Gastroesophageal sphincter (tissue), 4 donors: ENCODE data around the gene RAD51B. TPM values are rescaled to one million over a fixed set of nuclear protein-coding genes. Genes with fewer than 3 reads are reported as not detected.

Experiments
- ATAC-seq: fragments of 150-250 bp; one replicate; pipeline ENCODE4 v1.9.1; 2016; ENCODE audit warnings: mild to moderate bottlenecking, moderate library complexity
- H3K27ac ChIP-seq, 4 donors: fragments of 200-600 bp; sonication (generic) in 3 of 4; 1 replicate in 3 of 4; 2 replicates in 1 of 4; pipeline ENCODE4 v1.5.1; 2016 to 2019
- H3K27me3 ChIP-seq: fragments of 200-600 bp; sonication (generic); one replicate; pipeline ENCODE4 v1.5.1; 2019
- H3K36me3 ChIP-seq, 2 donors: fragments of 200-600 bp; sonication (generic); one replicate each; pipeline ENCODE4 v1.5.1; 2019; ENCODE audit warnings: control low read depth in 1 of 2
- H3K4me1 ChIP-seq, 3 donors: fragments of 200-600 bp; sonication (generic); 1 replicate in 2 of 3; 2 replicates in 1 of 3; pipeline ENCODE4 v1.5.1; 2016 to 2019; ENCODE audit warnings: control low read depth in 2 of 3
- H3K4me3 ChIP-seq, 2 donors: fragments of 200-600 bp; sonication (generic); one replicate each; pipeline ENCODE4 v1.5.1; 2019; ENCODE audit warnings: mild to moderate bottlenecking in 1 of 2, moderate library complexity in 1 of 2
- H3K9me3 ChIP-seq, 3 donors: fragments of 200-600 bp; sonication (generic); one replicate each; pipeline ENCODE4 v1.5.1; 2017 to 2019; ENCODE audit warnings: control low read depth in 2 of 3
- CTCF ChIP-seq, 4 experiments: fragments of 200-600 bp in 2 of 4; fragments of 450-650 bp in 2 of 4; sonication (generic) in 1 of 4; IDR thresholded peaks; one replicate each; pipeline ENCODE4 v1.5.1; 2017 to 2019; ENCODE audit warnings: antibody characterized with exemption in 4 of 4, mild to moderate bottlenecking in 2 of 4, moderate library complexity in 2 of 4
- EP300 ChIP-seq: sonication (generic); formaldehyde crosslinking; IDR thresholded peaks from one replicate; pipeline ENCODE4 v1.6.1; 2017; ENCODE audit warnings: antibody characterized with exemption, mild to moderate bottlenecking
- POLR2A ChIP-seq, 2 donors: fragments of 450-650 bp; IDR thresholded peaks; one replicate each; pipeline ENCODE4 v1.6.1; 2017; ENCODE audit warnings: antibody characterized with exemption in 2 of 2, mild to moderate bottlenecking in 2 of 2, moderate library complexity in 1 of 2
- POLR2AphosphoS5 ChIP-seq: sonication (generic); formaldehyde crosslinking; IDR thresholded peaks from one replicate; pipeline ENCODE4 v1.6.1; 2017; ENCODE audit warnings: antibody characterized with exemption
- WGBS, 2 donors: methylation state at CpG; one replicate each; pipeline ENCODE4 v1.1.5; 2018; ENCODE audit warnings: low coverage in 1 of 2; 5-methylcytosine and 5-hydroxymethylcytosine counted together
- total RNA-seq, 4 donors: library from RNA; depleted of rRNA; stranded (reverse); fragments of >200 nt; gene quantifications; one replicate each; pipeline ENCODE4 v1.1.0, GENCODE V29; 2016

The RAD51B gene
- total RNA-seq, 4 donors from 2014 or later, result 5.1 to 7.0 (median 6.0) TPM

- H3K9me3 ChIP-seq, result no peaks in the 10 kb centered on the region
- H3K27me3 ChIP-seq, result no peaks in the 10 kb centered on the region
- no peaks in the 10 kb centered on the region for H3K36me3 ChIP-seq
- no peak overlapping the region for H3K4me3 ChIP-seq
- TF ChIP-seq CTCF (IDR thresholded peaks at IDR 0.05) (no peak), POLR2AphosphoS5 (peak; percentile 73)
- peaks cover 11 to 67% (median 44%) of the 10 kb centered on the region in 3 donors for H3K4me1 ChIP-seq
- H3K27ac ChIP-seq, result peak overlapping the region; percentile 73 to 87 (median 80)
- 24 to 33% methylated on average over 10 to 12 of the region's 15 CpGs for WGBS, 2 donors
- peak; percentile 70 for ATAC-seq
Measured at GRCh38 chr14:68682166-68683103, 862.9 kb downstream of the RAD51B start.

- 40 to 71% methylated on average over 2 to 5 of the region's 7 CpGs for WGBS, 2 donors
- TF ChIP-seq POLR2A (IDR thresholded peaks at IDR 0.05) (no peak), CTCF (IDR thresholded peaks at IDR 0.05) (no peak), EP300 (no peak), POLR2AphosphoS5 (no peak)
- Histone ChIP-seq H3K27me3 (no peaks in the 10 kb centered on the region), H3K27ac (peak overlapping the region; percentile 10 to 87 (median 79)), H3K4me1 (peaks cover 11 to 76% (median 44%) of the 10 kb centered on the region in 3 donors), H3K36me3 (no peaks in the 10 kb centered on the region), H3K4me3 (no peak overlapping the region), H3K9me3 (no peaks in the 10 kb centered on the region)
- peak; percentile 1 for ATAC-seq
Measured at GRCh38 chr14:68683326-68683725, 863.7 kb downstream of the RAD51B start.

GRCh38 chr14:68684466-68685418 is 865.2 kb downstream of the RAD51B start:
- WGBS, 2 donors, result 58 to 60% methylated on average over 3 to 5 of the region's 5 CpGs
- Histone ChIP-seq H3K4me3 (no peak overlapping the region), H3K27ac (peak overlapping the region; percentile 74 to 87 (median 79)), H3K9me3 (no peaks in the 10 kb centered on the region), H3K27me3 (no peaks in the 10 kb centered on the region), H3K4me1 (peaks cover 11 to 90% (median 56%) of the 10 kb centered on the region in 3 donors), H3K36me3 (no peaks in the 10 kb centered on the region)
- ATAC-seq, result no peak
- TF ChIP-seq POLR2A (IDR thresholded peaks at IDR 0.05) (no peak), CTCF (IDR thresholded peaks at IDR 0.05) (no peak), POLR2AphosphoS5 (no peak), EP300 (no peak)

- ATAC-seq, result peak; percentile 60
- Histone ChIP-seq H3K27me3 (no peaks in the 10 kb centered on the region), H3K4me3 (no peak overlapping the region), H3K27ac (peak overlapping the region; percentile 74 to 87 (median 79)), H3K4me1 (peaks cover 11 to 94% (median 55%) of the 10 kb centered on the region in 3 donors), H3K36me3 (no peaks in the 10 kb centered on the region), H3K9me3 (no peaks in the 10 kb centered on the region)
- peak; percentile 41 for TF ChIP-seq POLR2AphosphoS5
- no peak for TF ChIP-seq CTCF (IDR thresholded peaks at IDR 0.05)
- 56 to 72% methylated on average over 6 to 7 of the region's 12 CpGs for WGBS, 2 donors
Measured at GRCh38 chr14:68685419-68686204, 866.0 kb downstream of the RAD51B start.
